ENCODE measurements around the gene FNDC3B.

DNA sequence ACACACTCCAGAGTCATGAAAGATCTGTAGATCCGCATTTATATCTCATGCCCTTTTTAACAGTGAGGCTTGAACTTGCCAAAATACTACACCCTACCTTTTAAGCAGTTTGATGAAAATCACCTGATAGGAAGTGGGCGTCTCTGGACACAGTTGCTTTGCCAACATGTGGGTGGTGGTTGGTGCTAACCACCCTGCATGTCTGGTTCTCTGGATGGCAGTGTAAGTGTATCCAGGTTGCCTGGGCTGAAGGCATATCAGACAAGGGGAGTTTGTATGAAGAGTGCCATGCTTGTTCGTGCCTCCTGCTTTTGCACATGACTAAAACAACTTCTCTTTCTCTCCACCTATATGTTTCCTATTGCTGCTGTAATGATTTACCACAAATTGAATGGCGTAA, 249.3 kb downstream of the FNDC3B start:
- TF ChIP-seq CTCF (IDR thresholded peaks at IDR 0.05), result no peak
- no peak for TF ChIP-seq POLR2A (IDR thresholded peaks at IDR 0.05; ENCODE audit: low read depth)
- TF ChIP-seq POLR2AphosphoS5 (IDR thresholded peaks at IDR 0.05), result no peak

Data from esophagus muscularis mucosa (tissue), 3 donors.